OCI-LY7 (cell line): ENCODE results near the gene SEPTIN10. TPM values are rescaled to one million over a fixed set of nuclear protein-coding genes. Genes with fewer than 3 reads are reported as not detected.

Experiments used
- BruUV-seq: library from RNA; stranded (reverse); fragments of 400-500 nt; replicated peaks from 2 replicates; lab custom pipeline; 2021; lab: Mats Ljungman, UMichigan
- CTCF ChIA-PET: fragments of 300-600 bp; sonication (Branson Sonifier 250); formaldehyde crosslinking; loops from one replicate; lab custom pipeline; 2022; ENCODE audit warnings: antibody characterized with exemption; ENCODE audit not compliant: unreplicated experiment; lab: Charles Lee
- POLR2A ChIA-PET: fragments of 300-600 bp; sonication (Branson Sonifier 250); formaldehyde crosslinking; loops from one replicate; lab custom pipeline; 2022; ENCODE audit warnings: antibody characterized with exemption; lab: Charles Lee
- DNase-seq: peaks from one replicate; pipeline ENCODE4 v3.0.0-alpha.2; 2015; ENCODE audit warnings: low spot score
- H2AFZ ChIP-seq: fragments of 200-600 bp; sonication (generic), shearing (Covaris generic); 2 replicates; pipeline ENCODE4 v1.6.1; 2014; ENCODE audit warnings: mild to moderate bottlenecking, antibody characterized with exemption, low read length, moderate library complexity
- H3K27ac ChIP-seq: fragments of 200-600 bp; sonication (generic); 2 replicates; pipeline ENCODE4 v1.5.1; 2014; ENCODE audit warnings: mixed run types, low read depth, mild to moderate bottlenecking, moderate library complexity, low read length, inconsistent platforms; ENCODE audit not compliant: poor library complexity, severe bottlenecking
- H3K36me3 ChIP-seq: fragments of 200-600 bp; sonication (generic); 2 replicates; pipeline ENCODE4 v1.6.1; 2014; ENCODE audit warnings: mild to moderate bottlenecking, antibody characterized with exemption, low read length, moderate library complexity, mixed read lengths; ENCODE audit not compliant: insufficient read depth
- H3K4me1 ChIP-seq: fragments of 200-600 bp; sonication (generic); 2 replicates; pipeline ENCODE4 v1.5.1; 2014; ENCODE audit warnings: mild to moderate bottlenecking, low read length; ENCODE audit not compliant: insufficient read depth, poor library complexity, severe bottlenecking
- H3K4me2 ChIP-seq: fragments of 200-600 bp; sonication (generic); 2 replicates; pipeline ENCODE4 v1.6.1; 2014; ENCODE audit warnings: mild to moderate bottlenecking, low read length
- H3K4me3 ChIP-seq: fragments of 200-600 bp; sonication (generic); 2 replicates; pipeline ENCODE4 v1.5.1; 2014; ENCODE audit warnings: mild to moderate bottlenecking, low read depth, low read length; ENCODE audit not compliant: poor library complexity, severe bottlenecking
- H3K79me2 ChIP-seq: fragments of 200-600 bp; sonication (generic); 2 replicates; pipeline ENCODE4 v1.6.1; 2016; ENCODE audit warnings: low read depth, mild to moderate bottlenecking, low read length, moderate library complexity, mixed read lengths; ENCODE audit not compliant: insufficient read depth
- H3K9me2 ChIP-seq: fragments of 200-600 bp; sonication (generic); 2 replicates; pipeline ENCODE4 v1.6.1; 2016; ENCODE audit warnings: mild to moderate bottlenecking, low read length, mixed read lengths; ENCODE audit not compliant: insufficient read depth
- H3K9me3 ChIP-seq: fragments of 200-600 bp; sonication (generic); 2 replicates; pipeline ENCODE4 v1.6.1; 2014; ENCODE audit warnings: mild to moderate bottlenecking, mixed run types, low read length, mixed read lengths
- H4K20me1 ChIP-seq: fragments of 200-600 bp; sonication (generic); 2 replicates; pipeline ENCODE4 v1.6.1; 2014; ENCODE audit warnings: mild to moderate bottlenecking, antibody characterized with exemption, low read length, moderate library complexity, mixed read lengths; ENCODE audit not compliant: insufficient read depth
- EZH2phosphoT487 ChIP-seq: fragments of 200-600 bp; sonication (generic); IDR thresholded peaks from 2 replicates; pipeline ENCODE4 v1.6.1; 2018; ENCODE audit warnings: low read depth, borderline replicate concordance, mild to moderate bottlenecking, mixed run types, antibody characterized with exemption, low read length, moderate library complexity, mixed read lengths
- intact Hi-C: fragments of 100-400 bp; cut with micrococcal nuclease; formaldehyde crosslinking; loops from one replicate; pipeline ENCODE4 v1.10.0; 2022; ENCODE audit not compliant: unreplicated experiment
- total RNA-seq, 2 experiments: library from RNA; depleted of rRNA in 1 of 2; stranded (reverse); fragments of >200 nt in 1 of 2; shearing (Covaris generic) in 1 of 2; gene quantifications; 2 replicates each; pipeline ENCODE4 v1.2.3, GENCODE V29; 2014 to 2022
- TF ChIP-seq, protein P1 (sequence below): fragments of 200-600 bp; sonication (generic); conservative IDR thresholded peaks from 2 replicates; pipeline ENCODE4 v1.5.1; 2014; ENCODE audit warnings: mild to moderate bottlenecking, antibody characterized with exemption, low read length, moderate library complexity, mixed read lengths

Gene SEPTIN10
- total RNA-seq, 2 experiments from 2014 or later: not detected

DNA sequence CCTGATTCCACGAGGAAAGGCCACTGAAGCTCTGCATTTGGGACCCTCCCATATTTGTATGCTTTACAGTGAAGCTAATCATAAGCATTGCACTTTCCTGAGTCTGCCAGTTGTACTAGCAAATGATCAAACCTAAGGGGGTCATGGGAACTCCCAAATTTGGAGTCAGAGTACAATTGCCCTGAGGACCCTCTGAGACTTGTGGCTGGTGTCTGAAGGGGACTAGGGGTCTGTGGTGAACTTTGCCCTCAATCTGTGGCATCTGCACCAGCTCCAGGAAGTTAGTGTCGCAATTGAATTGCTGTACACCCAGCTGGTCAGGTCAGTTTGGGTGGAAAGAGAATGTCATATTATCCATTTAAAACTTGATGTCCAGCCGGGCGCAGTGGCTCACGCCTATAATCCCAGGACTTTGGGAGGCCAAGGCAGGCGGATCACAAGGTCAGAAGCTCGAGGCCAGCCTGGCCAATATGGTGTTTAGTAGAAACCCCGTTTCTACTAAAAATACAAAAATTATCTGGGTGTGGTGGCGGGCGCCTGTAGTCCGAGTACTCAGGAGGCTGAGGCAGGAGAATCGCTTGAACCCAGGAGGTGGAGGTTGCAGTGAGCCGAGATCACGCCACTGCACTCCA lies 18.5 kb upstream of the SEPTIN10 start:
- Histone ChIP-seq H3K9me3 (no peaks in the 10 kb centered on the region), H3K9me2 (no peaks in the 10 kb centered on the region), H3K4me2 (no peak overlapping the region), H2AFZ (no peak overlapping the region), H4K20me1 (no peaks in the 10 kb centered on the region), H3K79me2 (no peaks in the 10 kb centered on the region), H3K36me3 (no peaks in the 10 kb centered on the region), H3K27ac (no peak overlapping the region), H3K4me1 (no peaks in the 10 kb centered on the region), H3K4me3 (no peak overlapping the region)
- ChIA-PET POLR2A (no interaction called here), CTCF (no interaction called here)
- DNase-seq: no peak
- BruUV-seq: no TSS peak
- intact Hi-C loops: no loop called here
- TF ChIP-seq EZH2phosphoT487: no peak
- TF ChIP-seq, protein P1, sequence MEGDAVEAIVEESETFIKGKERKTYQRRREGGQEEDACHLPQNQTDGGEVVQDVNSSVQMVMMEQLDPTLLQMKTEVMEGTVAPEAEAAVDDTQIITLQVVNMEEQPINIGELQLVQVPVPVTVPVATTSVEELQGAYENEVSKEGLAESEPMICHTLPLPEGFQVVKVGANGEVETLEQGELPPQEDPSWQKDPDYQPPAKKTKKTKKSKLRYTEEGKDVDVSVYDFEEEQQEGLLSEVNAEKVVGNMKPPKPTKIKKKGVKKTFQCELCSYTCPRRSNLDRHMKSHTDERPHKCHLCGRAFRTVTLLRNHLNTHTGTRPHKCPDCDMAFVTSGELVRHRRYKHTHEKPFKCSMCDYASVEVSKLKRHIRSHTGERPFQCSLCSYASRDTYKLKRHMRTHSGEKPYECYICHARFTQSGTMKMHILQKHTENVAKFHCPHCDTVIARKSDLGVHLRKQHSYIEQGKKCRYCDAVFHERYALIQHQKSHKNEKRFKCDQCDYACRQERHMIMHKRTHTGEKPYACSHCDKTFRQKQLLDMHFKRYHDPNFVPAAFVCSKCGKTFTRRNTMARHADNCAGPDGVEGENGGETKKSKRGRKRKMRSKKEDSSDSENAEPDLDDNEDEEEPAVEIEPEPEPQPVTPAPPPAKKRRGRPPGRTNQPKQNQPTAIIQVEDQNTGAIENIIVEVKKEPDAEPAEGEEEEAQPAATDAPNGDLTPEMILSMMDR: no peak

DNA sequence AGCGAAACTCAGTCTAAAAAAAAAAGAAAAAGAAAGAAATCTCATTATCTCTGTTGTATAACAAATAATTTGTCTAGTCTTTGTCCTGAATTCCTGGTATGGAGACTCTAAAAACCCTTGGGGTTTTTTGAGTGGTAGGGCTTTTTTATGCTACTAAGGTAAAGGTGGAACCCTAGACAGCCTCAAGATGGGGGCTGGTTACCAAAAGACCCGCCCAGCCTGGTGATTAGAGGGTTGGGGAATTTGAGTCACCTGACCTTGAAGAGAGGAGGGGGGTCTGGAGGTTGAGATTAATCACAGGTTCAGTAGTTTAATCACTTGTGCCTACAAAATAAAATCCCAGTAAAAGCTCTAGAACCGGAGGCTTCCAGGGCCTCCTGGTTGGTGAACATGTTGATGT lies 18.0 kb upstream of the SEPTIN10 start:
- ChIA-PET CTCF (no interaction called here), POLR2A (no interaction called here)
- no peak overlapping the region for H3K27ac ChIP-seq
- no peak overlapping the region for H2AFZ ChIP-seq
- intact Hi-C loops: no loop called here
- H3K79me2 ChIP-seq: no peaks in the 10 kb centered on the region
- no TSS peak for BruUV-seq
- no peak overlapping the region for H3K4me2 ChIP-seq
- H3K4me3 ChIP-seq: no peak overlapping the region
- H3K9me2 ChIP-seq: no peaks in the 10 kb centered on the region
- no peak for DNase-seq
- no peaks in the 10 kb centered on the region for H3K36me3 ChIP-seq
- H4K20me1 ChIP-seq: no peaks in the 10 kb centered on the region
- no peak for TF ChIP-seq EZH2phosphoT487
- TF ChIP-seq, protein P1: no peak
- no peaks in the 10 kb centered on the region for H3K9me3 ChIP-seq
- H3K4me1 ChIP-seq: no peaks in the 10 kb centered on the region
